Neural progenitor cell (in vitro differentiated cells): Measurements from ENCODE around the gene OR6N1.

ENCODE experiments used
- CTCF ChIP-seq: fragments of 200-600 bp; sonication (generic); IDR thresholded peaks from 2 replicates; pipeline ENCODE4 v1.5.1; 2017; ENCODE audit warnings: antibody characterized with exemption, mild to moderate bottlenecking
- EZH2phosphoT487 ChIP-seq: fragments of 200-600 bp; sonication (generic); IDR thresholded peaks from 2 replicates; pipeline ENCODE4 v1.6.1; 2017; ENCODE audit warnings: antibody characterized with exemption

GRCh38 chr1:158719664-158720063 is 52.3 kb downstream of the OR6N1 start:
- no peak for TF ChIP-seq EZH2phosphoT487
- no peak for TF ChIP-seq CTCF
